ENCODE measurements around the gene SPPL3. TPM values are rescaled to one million over a fixed set of nuclear protein-coding genes. Genes with fewer than 3 reads are reported as not detected.
"Not testable (repeated sequence)": the region's sequence is repeated elsewhere in the genome, so short reads cannot be mapped to it uniquely, and the experiment has no call there.

The SPPL3 gene
- polyA plus RNA-seq (2013, experiment 1 of 2): 36.2 TPM
- 41.3 TPM for polyA plus RNA-seq (2013, experiment 2 of 2)

DNA sequence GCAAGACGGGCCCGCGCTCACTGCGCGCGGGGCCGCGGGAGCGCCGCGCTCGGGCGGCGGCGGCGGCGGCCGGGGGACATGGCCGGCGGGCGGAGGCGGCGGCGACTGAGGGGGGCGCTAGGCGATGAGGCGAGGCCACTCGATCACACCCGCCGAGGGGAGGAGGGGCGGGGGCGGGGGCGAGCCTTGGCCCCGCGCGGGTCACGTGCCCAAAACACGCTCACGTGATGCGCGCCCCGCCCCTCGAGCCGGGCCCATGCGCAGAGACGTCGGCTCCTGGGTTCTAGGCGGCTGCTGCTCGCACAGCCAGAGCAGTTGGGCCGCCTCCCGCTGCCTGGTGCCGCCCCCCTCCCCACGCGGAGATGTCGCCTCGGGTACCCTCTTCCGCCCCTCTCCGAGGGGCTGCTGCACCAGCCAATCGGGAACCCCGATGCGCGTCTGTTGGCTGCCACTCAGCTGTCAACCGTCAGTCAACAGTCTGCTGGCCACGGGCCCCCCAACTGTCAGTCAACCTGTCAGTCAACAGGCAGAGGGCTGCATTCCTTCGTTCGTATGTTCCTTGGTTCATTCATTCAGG lies at the start of gene SPPL3:
Gene SPPL3, minus strand, starts transcription at position 162 of the 577 bp plus-strand sequence. CDS start 491 bp downstream, outside the sequence.
- Histone ChIP-seq H3K4me1 (ENCODE audit: insufficient read depth, low read length) (peaks cover 4% of the 10 kb centered on the region; the same call in 1 of the 2 replicates), H3K36me3 (ENCODE audit: insufficient read depth, low read length) (0 out of 2 replicates have a peak, but pooled peaks cover 5% of the 10 kb centered on the region), H3K27me3 (ENCODE audit: insufficient read depth, low read length) (no peaks in the 10 kb centered on the region), H3K9me3 (ENCODE audit: insufficient read depth, low read depth, low read length) (no peaks in the 10 kb centered on the region), H3K4me3 (ENCODE audit: low read length) (peak within 1 kb of the TSS; percentile 88), H3K27ac (ENCODE audit: low read depth, low read length) (0 out of 2 replicates have a peak within 1 kb of the TSS, but pooled peaks have one; percentile 49), H3K9ac (ENCODE audit: low read depth, low read length) (peak within 1 kb of the TSS; percentile 92)
- WGBS: under 1% methylated on average over 66 of the region's 66 CpGs

DNA sequence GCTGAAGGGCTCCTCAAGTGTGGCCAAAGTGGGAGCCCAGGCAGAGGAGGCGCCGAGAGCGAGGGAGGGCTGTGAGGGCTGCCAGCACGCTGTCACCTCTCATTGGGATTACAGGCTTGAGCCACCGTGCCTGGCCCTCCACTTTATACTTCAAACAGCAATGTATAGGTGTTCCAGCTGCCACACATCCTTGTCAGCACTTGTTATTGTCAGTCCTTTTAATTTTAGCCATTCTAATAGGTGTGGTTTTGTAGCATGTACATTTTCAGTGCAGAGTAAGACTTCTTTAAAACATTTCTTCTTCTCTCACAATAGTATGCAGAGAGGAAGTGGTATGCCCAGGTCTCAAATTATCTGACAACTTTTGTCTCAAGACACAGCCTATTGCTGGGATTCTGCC lies 46.6 kb upstream of the SPPL3 start:
- H3K27ac ChIP-seq (ENCODE audit: low read depth, low read length): no peak overlapping the region
- 98% methylated on average over 5 of the region's 5 CpGs for WGBS
- H3K9ac ChIP-seq (ENCODE audit: low read depth, low read length): no peak overlapping the region
- no peaks in the 10 kb centered on the region for H3K27me3 ChIP-seq (ENCODE audit: insufficient read depth, low read length)
- no peak overlapping the region for H3K4me3 ChIP-seq (ENCODE audit: low read length)
- 0 out of 2 replicates have a peak, but pooled peaks cover 3% of the 10 kb centered on the region for H3K9me3 ChIP-seq (ENCODE audit: insufficient read depth, low read depth, low read length)
- no peaks in the 10 kb centered on the region for H3K36me3 ChIP-seq (ENCODE audit: insufficient read depth, low read length)
- H3K4me1 ChIP-seq (ENCODE audit: insufficient read depth, low read length): no peaks in the 10 kb centered on the region

- not testable (repeated sequence) for H3K27ac ChIP-seq (ENCODE audit: low read depth, low read length); H3K9ac ChIP-seq (ENCODE audit: low read depth, low read length); H3K4me3 ChIP-seq (ENCODE audit: low read length); H3K36me3 ChIP-seq (ENCODE audit: insufficient read depth, low read length); H3K27me3 ChIP-seq (ENCODE audit: insufficient read depth, low read length); H3K4me1 ChIP-seq (ENCODE audit: insufficient read depth, low read length); H3K9me3 ChIP-seq (ENCODE audit: insufficient read depth, low read depth, low read length)
- WGBS: 93% methylated on average over 31 of the region's 31 CpGs
These were observed 46.2 kb upstream of the SPPL3 start for GRCh38 chr12:120950260-120950799.

DNA sequence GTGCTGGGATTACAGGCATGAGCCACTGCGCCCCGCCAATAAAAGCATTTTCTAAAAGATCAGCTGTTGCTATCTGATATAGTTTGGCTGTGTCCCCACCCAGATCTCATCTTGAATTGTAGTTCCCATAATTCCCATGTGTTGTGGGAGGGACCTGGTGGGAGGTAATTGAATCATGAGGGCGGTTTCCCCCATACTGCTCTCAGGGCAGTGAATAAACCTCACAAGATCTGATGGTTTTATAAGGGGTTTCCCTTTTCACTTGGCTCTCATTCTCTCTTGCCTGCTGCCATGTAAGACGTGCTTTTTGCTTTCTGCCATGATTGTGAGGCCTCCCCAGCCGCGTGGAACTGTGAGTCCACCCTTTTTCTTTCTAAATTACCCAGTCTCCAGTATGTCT lies 41.4 kb upstream of the SPPL3 start:
- 93% methylated on average over 5 of the region's 6 CpGs for WGBS
- not testable (repeated sequence) for H3K27ac ChIP-seq (ENCODE audit: low read depth, low read length); H3K4me3 ChIP-seq (ENCODE audit: low read length)

GRCh38 chr12:120944645-120945217 lies 40.6 kb upstream of the SPPL3 start:
- Histone ChIP-seq H3K27me3 (ENCODE audit: insufficient read depth, low read length) (no peaks in the 10 kb centered on the region), H3K27ac (ENCODE audit: low read depth, low read length) (no peak overlapping the region), H3K4me3 (ENCODE audit: low read length) (no peak overlapping the region), H3K9ac (ENCODE audit: low read depth, low read length) (no peak overlapping the region), H3K36me3 (ENCODE audit: insufficient read depth, low read length) (no peaks in the 10 kb centered on the region), H3K4me1 (ENCODE audit: insufficient read depth, low read length) (no peaks in the 10 kb centered on the region), H3K9me3 (ENCODE audit: insufficient read depth, low read depth, low read length) (no peaks in the 10 kb centered on the region)
- 51% methylated on average over 9 of the region's 9 CpGs for WGBS

More for the DNA sequence above, 41.4 kb upstream of the SPPL3 start:
- H3K36me3 ChIP-seq (ENCODE audit: insufficient read depth, low read length); H3K9ac ChIP-seq (ENCODE audit: low read depth, low read length); H3K27me3 ChIP-seq (ENCODE audit: insufficient read depth, low read length); H3K4me1 ChIP-seq (ENCODE audit: insufficient read depth, low read length); H3K9me3 ChIP-seq (ENCODE audit: insufficient read depth, low read depth, low read length): not testable (repeated sequence)

DNA sequence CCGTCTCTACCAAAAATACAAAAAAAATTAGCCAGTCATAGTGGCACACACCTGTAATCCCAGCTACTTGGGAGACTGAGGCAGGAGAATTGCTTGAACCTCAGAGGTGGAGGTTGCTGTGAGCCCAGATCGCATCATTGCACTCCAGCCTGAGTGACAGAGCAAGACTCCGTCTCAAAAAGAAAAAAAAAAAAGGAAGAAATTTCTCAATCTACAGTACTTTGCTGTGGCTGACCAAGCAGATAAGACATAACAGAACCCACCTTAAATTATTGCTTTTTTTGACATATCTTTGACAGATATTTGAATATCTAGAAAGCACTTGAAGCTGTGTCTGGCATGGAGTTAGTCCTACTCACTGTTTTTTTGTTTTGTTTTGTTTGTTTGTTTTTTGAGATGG lies 39.3 kb upstream of the SPPL3 start:
- no peak overlapping the region for H3K27ac ChIP-seq (ENCODE audit: low read depth, low read length)
- no peaks in the 10 kb centered on the region for H3K27me3 ChIP-seq (ENCODE audit: insufficient read depth, low read length)
- H3K4me3 ChIP-seq (ENCODE audit: low read length): no peak overlapping the region
- no peaks in the 10 kb centered on the region for H3K36me3 ChIP-seq (ENCODE audit: insufficient read depth, low read length)
- no peak overlapping the region for H3K9ac ChIP-seq (ENCODE audit: low read depth, low read length)
- no peaks in the 10 kb centered on the region for H3K4me1 ChIP-seq (ENCODE audit: insufficient read depth, low read length)
- 84% methylated on average over 3 of the region's 3 CpGs for WGBS
- no peaks in the 10 kb centered on the region for H3K9me3 ChIP-seq (ENCODE audit: insufficient read depth, low read depth, low read length)

GRCh38 chr12:120941846-120942405 lies 37.8 kb upstream of the SPPL3 start:
- 90% methylated on average over 2 of the region's 3 CpGs for WGBS
- no peak overlapping the region for H3K27ac ChIP-seq (ENCODE audit: low read depth, low read length)

DNA sequence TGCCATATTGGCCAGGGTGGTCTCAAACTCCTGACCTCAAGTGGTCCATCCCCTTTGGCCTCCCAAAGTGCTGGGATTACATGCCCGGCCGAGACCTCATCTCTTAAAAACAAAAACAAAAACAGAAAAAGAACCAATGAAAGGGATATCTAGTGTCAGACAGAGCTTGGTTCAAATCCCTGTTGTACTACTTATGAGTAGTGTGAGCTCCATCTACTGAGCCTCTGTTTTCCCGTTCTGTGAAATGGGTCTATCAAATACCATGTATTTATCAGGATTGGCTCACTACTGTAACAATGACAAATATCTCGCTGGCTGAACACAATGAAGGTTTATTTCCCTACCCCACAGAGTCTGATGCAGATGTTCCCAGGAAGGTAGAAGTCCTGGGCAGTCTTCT lies 37.3 kb upstream of the SPPL3 start:
- no peak overlapping the region for H3K4me3 ChIP-seq (ENCODE audit: low read length)
- H3K27ac ChIP-seq (ENCODE audit: low read depth, low read length): no peak overlapping the region
- H3K4me1 ChIP-seq (ENCODE audit: insufficient read depth, low read length): no peaks in the 10 kb centered on the region
- H3K36me3 ChIP-seq (ENCODE audit: insufficient read depth, low read length): no peaks in the 10 kb centered on the region
- no peaks in the 10 kb centered on the region for H3K27me3 ChIP-seq (ENCODE audit: insufficient read depth, low read length)
- 88% methylated on average over 2 of the region's 4 CpGs for WGBS
- no peaks in the 10 kb centered on the region for H3K9me3 ChIP-seq (ENCODE audit: insufficient read depth, low read depth, low read length)
- no peak overlapping the region for H3K9ac ChIP-seq (ENCODE audit: low read depth, low read length)

More at GRCh38 chr12:120941846-120942405, 37.8 kb upstream of the SPPL3 start:
- Histone ChIP-seq H3K36me3 (ENCODE audit: insufficient read depth, low read length) (no peaks in the 10 kb centered on the region), H3K4me3 (ENCODE audit: low read length) (no peak overlapping the region), H3K9me3 (ENCODE audit: insufficient read depth, low read depth, low read length) (no peaks in the 10 kb centered on the region), H3K4me1 (ENCODE audit: insufficient read depth, low read length) (no peaks in the 10 kb centered on the region), H3K27me3 (ENCODE audit: insufficient read depth, low read length) (no peaks in the 10 kb centered on the region), H3K9ac (ENCODE audit: low read depth, low read length) (no peak overlapping the region)

DNA sequence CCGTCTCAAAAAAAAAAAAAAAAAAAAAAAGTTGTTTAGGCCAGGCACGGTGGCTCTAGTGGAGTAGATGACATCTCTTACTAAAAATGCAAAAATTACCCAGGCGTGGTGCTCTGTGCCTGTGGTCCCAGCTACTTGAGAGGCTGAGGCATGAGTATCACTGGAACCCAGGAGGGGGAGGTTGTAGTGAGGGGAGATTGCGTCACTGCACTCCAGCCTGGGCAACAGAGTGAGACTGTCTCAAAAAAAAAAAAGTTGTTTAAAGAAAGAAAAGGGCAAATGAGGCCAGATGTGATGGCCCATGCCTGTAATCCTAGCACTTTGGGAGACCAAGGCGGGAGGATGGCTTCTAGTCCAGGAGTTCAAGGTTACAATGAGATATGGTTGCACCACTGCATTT lies 36.6 kb upstream of the SPPL3 start:
- WGBS: 90% methylated on average over 3 of the region's 5 CpGs
- H3K9ac ChIP-seq (ENCODE audit: low read depth, low read length): no peak overlapping the region

DNA sequence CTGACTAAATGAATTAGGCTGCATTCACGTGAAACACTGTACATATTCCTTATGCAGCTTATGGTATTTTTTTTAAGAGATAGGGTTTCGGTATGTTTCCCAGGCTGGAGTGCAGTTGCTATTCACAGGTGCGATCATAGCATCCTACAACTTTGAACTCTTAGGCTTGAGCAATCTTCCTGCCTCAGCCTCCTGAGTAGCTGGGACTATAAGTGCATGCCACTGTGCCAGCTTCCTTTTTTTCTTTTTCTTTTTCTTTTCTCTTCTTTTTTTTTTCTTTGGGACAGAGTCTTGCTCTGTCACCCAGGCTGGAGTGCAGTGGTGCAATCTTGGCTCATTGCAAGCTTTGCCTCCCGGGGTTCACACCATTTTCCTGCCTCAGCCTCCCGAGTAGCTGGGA lies 35.8 kb upstream of the SPPL3 start:
- Histone ChIP-seq H3K9me3 (ENCODE audit: insufficient read depth, low read depth, low read length) (no peaks in the 10 kb centered on the region), H3K27me3 (ENCODE audit: insufficient read depth, low read length) (no peaks in the 10 kb centered on the region), H3K4me1 (ENCODE audit: insufficient read depth, low read length) (no peaks in the 10 kb centered on the region), H3K36me3 (ENCODE audit: insufficient read depth, low read length) (no peaks in the 10 kb centered on the region), H3K27ac (ENCODE audit: low read depth, low read length) (no peak overlapping the region), H3K9ac (ENCODE audit: low read depth, low read length) (no peak overlapping the region), H3K4me3 (ENCODE audit: low read length) (no peak overlapping the region)
- 94% methylated on average over 5 of the region's 5 CpGs for WGBS

More for the DNA sequence above, 36.6 kb upstream of the SPPL3 start:
- no peaks in the 10 kb centered on the region for H3K27me3 ChIP-seq (ENCODE audit: insufficient read depth, low read length)
- H3K4me3 ChIP-seq (ENCODE audit: low read length): no peak overlapping the region
- no peaks in the 10 kb centered on the region for H3K4me1 ChIP-seq (ENCODE audit: insufficient read depth, low read length)
- no peak overlapping the region for H3K27ac ChIP-seq (ENCODE audit: low read depth, low read length)
- no peaks in the 10 kb centered on the region for H3K9me3 ChIP-seq (ENCODE audit: insufficient read depth, low read depth, low read length)
- H3K36me3 ChIP-seq (ENCODE audit: insufficient read depth, low read length): no peaks in the 10 kb centered on the region

GRCh38 chr12:120939523-120939922 lies 35.4 kb upstream of the SPPL3 start:
- H3K4me3 ChIP-seq (ENCODE audit: low read length): no peak overlapping the region
- WGBS: 72% methylated on average over 3 of the region's 3 CpGs
- H3K36me3 ChIP-seq (ENCODE audit: insufficient read depth, low read length): no peaks in the 10 kb centered on the region
- no peak overlapping the region for H3K9ac ChIP-seq (ENCODE audit: low read depth, low read length)
- no peaks in the 10 kb centered on the region for H3K9me3 ChIP-seq (ENCODE audit: insufficient read depth, low read depth, low read length)
- no peak overlapping the region for H3K27ac ChIP-seq (ENCODE audit: low read depth, low read length)
- no peaks in the 10 kb centered on the region for H3K4me1 ChIP-seq (ENCODE audit: insufficient read depth, low read length)
- H3K27me3 ChIP-seq (ENCODE audit: insufficient read depth, low read length): no peaks in the 10 kb centered on the region

Data from HUES64 (cell line).